ENCODE data around the gene PAX4. TPM values are rescaled to one million over a fixed set of nuclear protein-coding genes. Genes with fewer than 3 reads are reported as not detected.

The PAX4 gene
- total RNA-seq, 4 donors from 2014 or later, result not detected

- H3K9me3 ChIP-seq, result no peaks in the 10 kb centered on the region
- no peak overlapping the region for H3K4me3 ChIP-seq
- no peak for DNase-seq (ENCODE audit: low spot score in 2 of 2)
- 64 to 65% methylated on average over 3 of the region's 3 CpGs for WGBS, 2 donors
- peaks cover 0 to 19% (median 10%) of the 10 kb centered on the region in 4 donors for H3K4me1 ChIP-seq
- peaks cover 0 to 14% (median 0%) of the 10 kb centered on the region in 3 donors for H3K36me3 ChIP-seq
- H3K27me3 ChIP-seq, result no peaks in the 10 kb centered on the region
- TF ChIP-seq POLR2A (IDR thresholded peaks at IDR 0.05) (no peak), EP300 (IDR thresholded peaks at IDR 0.05) (no peak), CTCF (IDR thresholded peaks at IDR 0.05) (no peak)
- no peak overlapping the region for H3K27ac ChIP-seq
Observed at GRCh38 chr7:127658970-127659630, 41.2 kb upstream of the PAX4 start.

GRCh38 chr7:127657500-127657899, 39.6 kb upstream of the PAX4 start:
- no peak overlapping the region for H3K27ac ChIP-seq
- H3K27me3 ChIP-seq, result no peaks in the 10 kb centered on the region
- no peak overlapping the region for H3K4me3 ChIP-seq
- H3K4me1 ChIP-seq, result peaks cover 0 to 35% (median 24%) of the 10 kb centered on the region in 4 donors
- TF ChIP-seq POLR2A (IDR thresholded peaks at IDR 0.05) (no peak), CTCF (IDR thresholded peaks at IDR 0.05) (no peak), EP300 (IDR thresholded peaks at IDR 0.05) (no peak)
- WGBS, 2 donors, result 85 to 86% methylated on average over 3 of the region's 3 CpGs
- no peak for DNase-seq (ENCODE audit: low spot score in 2 of 2)
- H3K9me3 ChIP-seq, result no peaks in the 10 kb centered on the region
- peaks cover 0 to 11% (median 0%) of the 10 kb centered on the region in 3 donors for H3K36me3 ChIP-seq

GRCh38 chr7:127655720-127656119, 37.8 kb upstream of the PAX4 start:
- Histone ChIP-seq H3K4me1 (peaks cover 0 to 37% (median 30%) of the 10 kb centered on the region in 4 donors), H3K27ac (no peak overlapping the region), H3K36me3 (peaks cover 0 to 11% (median 0%) of the 10 kb centered on the region in 3 donors), H3K4me3 (no peak overlapping the region), H3K9me3 (no peaks in the 10 kb centered on the region), H3K27me3 (no peaks in the 10 kb centered on the region)
- WGBS, 2 donors, result 74 to 81% methylated on average over 2 of the region's 2 CpGs
- DNase-seq (ENCODE audit: low spot score in 2 of 2), result no peak
- TF ChIP-seq CTCF (IDR thresholded peaks at IDR 0.05) (no peak), POLR2A (IDR thresholded peaks at IDR 0.05) (no peak), EP300 (IDR thresholded peaks at IDR 0.05) (no peak)

GRCh38 chr7:127654404-127655394, 36.8 kb upstream of the PAX4 start:
- no peak for DNase-seq (ENCODE audit: low spot score in 2 of 2)
- Histone ChIP-seq H3K9me3 (no peaks in the 10 kb centered on the region), H3K36me3 (peaks cover 0 to 3% (median 0%) of the 10 kb centered on the region in 3 donors), H3K27ac (no peak overlapping the region), H3K4me1 (peaks cover 0 to 37% (median 30%) of the 10 kb centered on the region in 4 donors), H3K27me3 (no peaks in the 10 kb centered on the region), H3K4me3 (no peak overlapping the region)
- TF ChIP-seq EP300 (IDR thresholded peaks at IDR 0.05), result no peak
- no peak for TF ChIP-seq POLR2A (IDR thresholded peaks at IDR 0.05)
- no peak for TF ChIP-seq CTCF (IDR thresholded peaks at IDR 0.05)
- 63 to 64% methylated on average over 5 of the region's 5 CpGs for WGBS, 2 donors

Data from tibial nerve (tissue), 4 donors.